Keratinocyte (primary cell): ENCODE results near the gene SETD6. TPM values are rescaled to one million over a fixed set of nuclear protein-coding genes. Genes with fewer than 3 reads are reported as not detected.

ENCODE experiments used
- DNase-seq: peaks from one replicate; pipeline ENCODE4 v3.0.0-alpha.2; 2011; ENCODE audit warnings: low read depth, missing footprints, low spot score
- FAIRE-seq: peaks from 2 replicates; lab custom pipeline; 2011; peaks lifted over from hg19 to GRCh38; lab: Jason Lieb, UNC
- H2AFZ ChIP-seq: 2 replicates; pipeline ENCODE4 v1.6.0; 2012; ENCODE audit warnings: low read length, control low read depth, inconsistent platforms; ENCODE audit not compliant: control insufficient read depth
- H3K27ac ChIP-seq: 2 replicates; pipeline ENCODE4 v1.5.1; 2011; ENCODE audit warnings: low read length; ENCODE audit not compliant: control insufficient read depth, insufficient read depth
- H3K27me3 ChIP-seq: 3 replicates; pipeline ENCODE4 v1.6.0; 2011; ENCODE audit warnings: low read length; ENCODE audit not compliant: control insufficient read depth, insufficient read depth; ENCODE audit errors: extremely low read depth
- H3K36me3 ChIP-seq, 2 experiments: 2 replicates in 1 of 2; 3 replicates in 1 of 2; pipeline ENCODE4 v1.5.1; 2011; ENCODE audit warnings: low read length in 2 of 2, mild to moderate bottlenecking in 1 of 2; ENCODE audit not compliant: control insufficient read depth in 2 of 2, insufficient read depth in 2 of 2; ENCODE audit errors: extremely low read depth in 1 of 2
- H3K4me1 ChIP-seq: 3 replicates; pipeline ENCODE4 v1.5.1; 2011; ENCODE audit warnings: low read length; ENCODE audit not compliant: control insufficient read depth, insufficient read depth; ENCODE audit errors: extremely low read depth
- H3K4me2 ChIP-seq: 3 replicates; pipeline ENCODE4 v1.6.0; 2011; ENCODE audit warnings: low read depth, low read length; ENCODE audit not compliant: control insufficient read depth, insufficient read depth; ENCODE audit errors: extremely low read depth
- H3K4me3 ChIP-seq, 3 experiments: fragments of 200-600 bp in 1 of 3; sonication (generic) in 1 of 3; 2 replicates in 2 of 3; 3 replicates in 1 of 3; pipeline ENCODE4 v1.5.1; 2011 to 2016; ENCODE audit warnings: low read length in 3 of 3, mild to moderate bottlenecking in 3 of 3, control low read depth in 2 of 3, inconsistent platforms in 1 of 3, low read depth in 1 of 3, mixed read lengths in 1 of 3, mixed run types in 1 of 3, moderate library complexity in 1 of 3; ENCODE audit not compliant: control insufficient read depth in 2 of 3, insufficient read depth in 2 of 3; ENCODE audit errors: extremely low read depth in 1 of 3
- H3K79me2 ChIP-seq: 2 replicates; pipeline ENCODE4 v1.6.0; 2012; ENCODE audit warnings: low read length; ENCODE audit not compliant: control insufficient read depth, insufficient read depth
- H3K9ac ChIP-seq: 3 replicates; pipeline ENCODE4 v1.6.0; 2011; ENCODE audit warnings: low read length; ENCODE audit not compliant: control insufficient read depth, insufficient read depth; ENCODE audit errors: extremely low read depth
- H3K9me1 ChIP-seq: 3 replicates; pipeline ENCODE4 v1.6.0; 2011; ENCODE audit warnings: low read length; ENCODE audit not compliant: control insufficient read depth, insufficient read depth; ENCODE audit errors: extremely low read depth
- H3K9me3 ChIP-seq: 2 replicates; pipeline ENCODE4 v1.5.1; 2012; ENCODE audit warnings: low read depth, low read length; ENCODE audit not compliant: control insufficient read depth
- H4K20me1 ChIP-seq: 3 replicates; pipeline ENCODE4 v1.6.0; 2011; ENCODE audit warnings: low read length; ENCODE audit not compliant: control insufficient read depth, insufficient read depth; ENCODE audit errors: extremely low read depth
- EZH2 ChIP-seq: IDR thresholded peaks from one replicate; pipeline ENCODE4 v1.6.1; 2012; ENCODE audit warnings: inconsistent platforms, mild to moderate bottlenecking, low read length, moderate library complexity
- dilution Hi-C: fragments of 300-500 bp; cut with MboI; formaldehyde crosslinking; loops from one replicate; pipeline ENCODE4 v1.7.0; 2020; ENCODE audit warnings: low sequenced_read_pairs; ENCODE audit not compliant: extremely low pct_ligation_motif_present
- polyA plus RNA-seq, 5 experiments: library from polyadenylated mRNA; depleted of rRNA in 3 of 5; stranded (reverse) in 3 of 5; stranded (forward) in 1 of 5; unstranded in 1 of 5; fragments of >200 nt; gene quantifications; 1 replicate in 1 of 5; 2 replicates in 3 of 5; 3 replicates in 1 of 5; pipeline versions ENCODE4 v1.2.1 to v1.2.3, GENCODE V29; 2011 to 2012; ENCODE audit warnings: missing spikeins in 2 of 5, low read depth in 1 of 5, low replicate concordance in 1 of 5
- TF ChIP-seq, protein P1 (sequence below), 3 experiments: IDR thresholded peaks in 1 of 3; conservative IDR thresholded peaks in 1 of 3; optimal IDR thresholded peaks in 1 of 3; 2 replicates in 2 of 3; 3 replicates in 1 of 3; pipeline versions ENCODE3 to v1.5.1; 2011; ENCODE audit warnings: low read length in 3 of 3, mild to moderate bottlenecking in 3 of 3, moderate library complexity in 2 of 3, control low read depth in 1 of 3, inconsistent platforms in 1 of 3; ENCODE audit not compliant: insufficient read depth in 2 of 3; ENCODE audit errors: extremely low read depth in 1 of 3

The SETD6 gene
- polyA plus RNA-seq, 1 donor (not counting 4 experiments of a cell fraction or from before 2014, with no cell fraction given) = 13.5 TPM

DNA sequence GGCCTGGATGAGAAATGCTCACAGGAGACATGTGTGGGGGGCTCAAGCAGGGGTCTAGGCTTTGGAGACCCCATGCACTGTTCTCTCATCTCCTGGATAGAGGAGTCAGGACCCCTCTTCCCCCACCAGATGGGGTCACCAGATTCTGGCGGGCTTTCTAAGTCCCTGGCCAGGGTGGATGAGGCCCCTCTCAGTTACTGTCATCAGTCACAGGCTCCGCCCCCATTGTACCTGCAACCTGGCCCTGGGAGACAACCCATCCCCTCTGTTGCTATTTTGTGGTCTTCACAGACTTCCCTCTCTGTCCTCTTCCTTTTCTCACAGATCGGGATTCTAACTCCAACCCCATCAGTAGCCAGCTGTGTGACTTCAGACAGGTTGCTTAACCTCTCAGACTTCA lies 48.9 kb upstream of the SETD6 start:
- FAIRE-seq (no peak), DNase-seq (no peak)
- H4K20me1 ChIP-seq = no peaks in the 10 kb centered on the region
- no peaks in the 10 kb centered on the region for H3K9me3 ChIP-seq
- peaks cover 5% of the 10 kb centered on the region for H3K4me1 ChIP-seq
- H3K79me2 ChIP-seq = no peaks in the 10 kb centered on the region
- dilution Hi-C loops = no loop called here
- H3K36me3 ChIP-seq = no peaks in the 10 kb centered on the region
- H3K4me2 ChIP-seq = no peak overlapping the region
- TF ChIP-seq EZH2 = no peak
- TF ChIP-seq, protein P1, sequence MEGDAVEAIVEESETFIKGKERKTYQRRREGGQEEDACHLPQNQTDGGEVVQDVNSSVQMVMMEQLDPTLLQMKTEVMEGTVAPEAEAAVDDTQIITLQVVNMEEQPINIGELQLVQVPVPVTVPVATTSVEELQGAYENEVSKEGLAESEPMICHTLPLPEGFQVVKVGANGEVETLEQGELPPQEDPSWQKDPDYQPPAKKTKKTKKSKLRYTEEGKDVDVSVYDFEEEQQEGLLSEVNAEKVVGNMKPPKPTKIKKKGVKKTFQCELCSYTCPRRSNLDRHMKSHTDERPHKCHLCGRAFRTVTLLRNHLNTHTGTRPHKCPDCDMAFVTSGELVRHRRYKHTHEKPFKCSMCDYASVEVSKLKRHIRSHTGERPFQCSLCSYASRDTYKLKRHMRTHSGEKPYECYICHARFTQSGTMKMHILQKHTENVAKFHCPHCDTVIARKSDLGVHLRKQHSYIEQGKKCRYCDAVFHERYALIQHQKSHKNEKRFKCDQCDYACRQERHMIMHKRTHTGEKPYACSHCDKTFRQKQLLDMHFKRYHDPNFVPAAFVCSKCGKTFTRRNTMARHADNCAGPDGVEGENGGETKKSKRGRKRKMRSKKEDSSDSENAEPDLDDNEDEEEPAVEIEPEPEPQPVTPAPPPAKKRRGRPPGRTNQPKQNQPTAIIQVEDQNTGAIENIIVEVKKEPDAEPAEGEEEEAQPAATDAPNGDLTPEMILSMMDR (optimal IDR thresholded peaks at IDR 0.05 in 1 of 3, IDR thresholded peaks at IDR 0.05 in 1 of 3, conservative IDR thresholded peaks at IDR 0.05 in 1 of 3; ENCODE audit: extremely low read depth in 1 of 3, insufficient read depth in 2 of 3, low read length in 3 of 3) = no peak
- H3K9me1 ChIP-seq = no peaks in the 10 kb centered on the region
- H3K9ac ChIP-seq = no peak overlapping the region
- no peak overlapping the region for H3K27ac ChIP-seq
- no peak overlapping the region for H2AFZ ChIP-seq
- H3K27me3 ChIP-seq = peaks cover 47% of the 10 kb centered on the region
- H3K4me3 ChIP-seq = no peak overlapping the region

DNA sequence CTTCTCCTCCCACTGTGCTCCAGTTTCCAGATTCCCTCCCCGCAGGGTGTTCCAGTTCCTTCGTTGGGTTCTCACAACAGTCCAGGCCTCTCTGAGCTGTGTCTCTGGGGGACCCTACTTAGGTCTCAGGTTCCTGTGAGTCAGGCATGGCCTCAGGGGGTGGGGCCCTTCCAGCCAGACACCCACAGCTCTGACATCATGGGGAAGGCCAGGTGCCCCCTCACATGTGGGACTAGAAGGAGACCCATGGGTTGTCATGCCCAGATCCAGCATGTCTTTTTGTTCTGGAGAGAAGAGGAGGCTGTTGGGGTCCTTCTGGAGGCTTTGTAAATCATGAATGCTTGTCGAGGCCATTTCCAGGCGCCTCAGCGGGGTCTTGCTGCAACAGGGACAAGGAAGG lies 47.4 kb upstream of the SETD6 start:
- H3K4me3 ChIP-seq = no peak overlapping the region
- no peaks in the 10 kb centered on the region for H4K20me1 ChIP-seq
- DNase-seq (no peak), FAIRE-seq (no peak)
- peaks cover 44% of the 10 kb centered on the region for H3K27me3 ChIP-seq
- no peak overlapping the region for H3K4me2 ChIP-seq
- H3K36me3 ChIP-seq = no peaks in the 10 kb centered on the region
- TF ChIP-seq, protein P1 (optimal IDR thresholded peaks at IDR 0.05 in 1 of 3, IDR thresholded peaks at IDR 0.05 in 1 of 3, conservative IDR thresholded peaks at IDR 0.05 in 1 of 3; ENCODE audit: extremely low read depth in 1 of 3, insufficient read depth in 2 of 3, low read length in 3 of 3) = no peak
- no peak for TF ChIP-seq EZH2
- H3K4me1 ChIP-seq = peaks cover 5% of the 10 kb centered on the region
- dilution Hi-C loops = no loop called here
- H3K9me3 ChIP-seq = no peaks in the 10 kb centered on the region
- no peaks in the 10 kb centered on the region for H3K79me2 ChIP-seq
- H3K9ac ChIP-seq = no peak overlapping the region
- no peak overlapping the region for H3K27ac ChIP-seq
- no peak overlapping the region for H2AFZ ChIP-seq
- no peaks in the 10 kb centered on the region for H3K9me1 ChIP-seq
